ENCODE results near the gene PDE4C.
"Not testable (repeated sequence)": the region's sequence is repeated elsewhere in the genome, so short reads cannot be mapped to it uniquely, and the experiment has no call there.

Gene PDE4C

DNA sequence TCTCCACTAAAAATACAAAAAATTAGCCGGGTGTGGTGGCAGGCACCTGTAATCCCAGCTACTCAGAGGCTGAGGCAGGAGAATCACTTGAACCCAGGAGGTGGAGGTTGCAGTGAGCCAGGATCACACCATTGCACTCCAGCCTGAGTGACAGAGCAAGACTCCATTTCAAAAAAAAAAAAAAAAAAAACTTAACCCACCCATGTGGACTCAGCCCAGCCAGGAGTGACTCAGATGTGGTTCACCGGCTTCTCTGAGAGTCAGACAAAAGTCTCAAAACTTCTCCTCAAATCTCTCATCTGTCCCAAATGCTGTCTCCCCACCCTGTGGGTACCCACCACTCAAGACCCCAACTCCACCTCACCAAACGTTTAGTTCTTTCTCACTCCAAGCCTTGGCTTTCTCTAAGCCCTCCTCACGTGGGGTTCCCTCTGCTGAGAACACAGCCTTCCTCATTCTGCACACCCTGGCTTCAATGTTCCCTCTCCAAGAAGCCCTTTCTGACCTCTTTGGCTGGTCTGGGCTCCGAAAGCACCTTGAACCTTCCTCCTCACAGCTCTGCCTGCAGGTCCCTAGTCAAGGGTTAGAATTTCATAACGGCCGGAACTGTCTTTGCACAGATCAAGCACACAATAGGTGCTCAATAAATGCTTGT, 11.3 kb downstream of the PDE4C start:
- DNase-seq (ENCODE audit: low read depth): no peak
- TF ChIP-seq, protein P1, sequence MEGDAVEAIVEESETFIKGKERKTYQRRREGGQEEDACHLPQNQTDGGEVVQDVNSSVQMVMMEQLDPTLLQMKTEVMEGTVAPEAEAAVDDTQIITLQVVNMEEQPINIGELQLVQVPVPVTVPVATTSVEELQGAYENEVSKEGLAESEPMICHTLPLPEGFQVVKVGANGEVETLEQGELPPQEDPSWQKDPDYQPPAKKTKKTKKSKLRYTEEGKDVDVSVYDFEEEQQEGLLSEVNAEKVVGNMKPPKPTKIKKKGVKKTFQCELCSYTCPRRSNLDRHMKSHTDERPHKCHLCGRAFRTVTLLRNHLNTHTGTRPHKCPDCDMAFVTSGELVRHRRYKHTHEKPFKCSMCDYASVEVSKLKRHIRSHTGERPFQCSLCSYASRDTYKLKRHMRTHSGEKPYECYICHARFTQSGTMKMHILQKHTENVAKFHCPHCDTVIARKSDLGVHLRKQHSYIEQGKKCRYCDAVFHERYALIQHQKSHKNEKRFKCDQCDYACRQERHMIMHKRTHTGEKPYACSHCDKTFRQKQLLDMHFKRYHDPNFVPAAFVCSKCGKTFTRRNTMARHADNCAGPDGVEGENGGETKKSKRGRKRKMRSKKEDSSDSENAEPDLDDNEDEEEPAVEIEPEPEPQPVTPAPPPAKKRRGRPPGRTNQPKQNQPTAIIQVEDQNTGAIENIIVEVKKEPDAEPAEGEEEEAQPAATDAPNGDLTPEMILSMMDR (IDR thresholded peaks at IDR 0.05; ENCODE audit: low read depth, low read length, missing control alignments): no peak
- no peak overlapping the region for H3K4me3 ChIP-seq (ENCODE audit: low read depth, low read length)

DNA sequence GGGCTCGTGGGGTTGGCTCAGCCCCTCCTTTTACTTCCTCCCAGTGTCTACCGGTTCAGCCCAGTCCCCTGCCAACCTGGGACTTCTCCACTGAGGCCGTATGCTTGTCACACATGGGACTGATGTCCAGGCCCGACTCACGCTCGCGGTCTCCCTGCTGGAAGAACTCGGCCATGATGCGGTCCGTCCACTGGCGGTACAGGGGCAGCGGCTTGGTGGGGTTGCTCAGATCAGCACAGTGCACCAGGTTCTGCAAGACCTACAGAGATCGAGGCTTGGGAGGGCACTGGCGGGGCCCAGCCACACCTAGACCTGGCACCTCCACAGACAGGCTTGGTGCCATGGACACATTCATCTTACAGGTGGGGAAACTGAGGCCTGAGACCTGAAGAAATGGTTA, 14.6 kb downstream of the PDE4C start:
- no peak for DNase-seq (ENCODE audit: low read depth)
- H3K4me3 ChIP-seq (ENCODE audit: low read depth, low read length): no peak overlapping the region
- TF ChIP-seq, protein P1 (IDR thresholded peaks at IDR 0.05; ENCODE audit: low read depth, low read length, missing control alignments): no peak

DNA sequence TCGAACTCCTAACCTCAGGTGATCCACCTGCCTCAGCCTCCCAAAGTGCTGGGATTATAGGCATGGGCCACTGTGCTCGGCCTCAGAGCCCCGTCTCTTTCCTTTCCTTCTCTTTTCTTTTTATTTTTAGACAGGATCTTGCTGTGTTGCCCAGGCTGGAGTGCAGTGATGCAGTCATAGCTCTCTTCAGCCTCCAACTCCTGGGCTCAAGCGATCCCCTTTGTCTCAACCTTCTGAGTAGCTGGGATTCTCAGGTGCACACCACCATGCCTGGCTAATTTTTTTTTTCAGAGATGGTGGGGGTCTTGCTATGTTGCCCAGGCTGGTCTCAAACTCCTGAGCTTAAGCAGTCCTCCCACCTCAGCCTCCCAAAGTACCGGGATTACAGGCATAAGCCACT, 16.3 kb downstream of the PDE4C start:
- H3K4me3 ChIP-seq (ENCODE audit: low read depth, low read length); DNase-seq (ENCODE audit: low read depth): not testable (repeated sequence)

DNA sequence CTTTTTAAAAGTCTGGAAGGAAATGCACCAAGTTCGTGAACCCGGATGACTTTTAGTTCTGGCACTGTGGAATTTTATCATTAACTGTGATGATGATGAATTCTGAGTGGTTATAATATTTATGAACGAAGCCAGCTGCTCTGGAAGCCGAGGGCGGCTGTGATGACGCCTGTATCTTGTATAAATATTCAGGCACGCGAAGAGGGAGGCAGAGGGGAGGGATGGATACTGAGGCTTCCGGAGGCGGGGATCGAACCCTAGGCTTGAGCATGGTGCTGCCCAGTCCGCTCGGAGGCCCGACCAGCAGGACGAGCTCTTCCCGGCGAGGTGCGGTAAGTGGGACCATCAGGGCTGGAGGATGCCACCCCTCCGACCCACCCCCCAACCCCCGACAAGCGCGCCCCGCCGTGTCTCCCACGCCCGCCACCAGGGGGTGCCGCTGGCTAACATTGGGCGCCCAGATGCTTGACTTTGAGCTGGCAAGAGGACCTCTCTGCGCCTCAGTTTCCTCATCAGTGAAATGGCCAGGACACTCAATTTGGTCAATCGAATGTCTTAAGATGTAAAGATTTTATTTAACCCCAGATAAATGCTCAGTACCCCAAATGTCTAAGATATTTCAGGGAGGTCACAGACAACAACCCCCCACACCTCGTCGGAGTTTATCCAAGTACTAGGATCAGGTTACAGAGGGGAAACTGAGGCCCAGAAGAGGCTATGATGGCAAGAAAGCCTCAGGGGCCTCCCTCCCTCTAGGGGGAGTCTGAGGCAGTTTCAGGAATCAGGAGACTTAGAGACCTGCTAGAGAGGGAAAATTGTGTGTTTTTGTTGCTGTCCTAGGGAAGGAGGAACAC, 17.9 kb downstream of the PDE4C start:
- DNase-seq (ENCODE audit: low read depth): no peak
- TF ChIP-seq, protein P1 (IDR thresholded peaks at IDR 0.05; ENCODE audit: low read depth, low read length, missing control alignments): peak; percentile 67
- no peak overlapping the region for H3K4me3 ChIP-seq (ENCODE audit: low read depth, low read length)

DNA sequence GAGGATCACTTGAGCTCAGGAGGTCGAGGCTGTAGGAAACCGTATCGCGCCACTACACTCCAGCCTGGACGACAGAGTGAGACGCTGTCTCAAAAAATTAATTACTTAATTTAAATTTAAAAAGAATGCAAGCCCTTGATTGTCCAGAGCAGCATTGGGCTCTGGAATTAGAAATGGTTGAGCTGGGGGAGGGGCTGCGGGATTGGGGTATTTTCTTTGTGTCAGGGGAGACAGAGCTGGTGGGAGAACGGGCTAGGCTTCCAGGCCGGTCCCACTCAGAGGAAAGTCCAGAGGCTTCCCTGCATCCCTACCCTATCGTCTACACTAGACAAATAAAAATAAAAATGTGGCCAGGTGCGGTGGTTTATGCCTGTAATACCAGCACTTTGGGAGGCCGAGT, 20.2 kb downstream of the PDE4C start:
- TF ChIP-seq, protein P1 (IDR thresholded peaks at IDR 0.05; ENCODE audit: low read depth, low read length, missing control alignments): no peak
- no peak overlapping the region for H3K4me3 ChIP-seq (ENCODE audit: low read depth, low read length)
- no peak for DNase-seq (ENCODE audit: low read depth)

DNA sequence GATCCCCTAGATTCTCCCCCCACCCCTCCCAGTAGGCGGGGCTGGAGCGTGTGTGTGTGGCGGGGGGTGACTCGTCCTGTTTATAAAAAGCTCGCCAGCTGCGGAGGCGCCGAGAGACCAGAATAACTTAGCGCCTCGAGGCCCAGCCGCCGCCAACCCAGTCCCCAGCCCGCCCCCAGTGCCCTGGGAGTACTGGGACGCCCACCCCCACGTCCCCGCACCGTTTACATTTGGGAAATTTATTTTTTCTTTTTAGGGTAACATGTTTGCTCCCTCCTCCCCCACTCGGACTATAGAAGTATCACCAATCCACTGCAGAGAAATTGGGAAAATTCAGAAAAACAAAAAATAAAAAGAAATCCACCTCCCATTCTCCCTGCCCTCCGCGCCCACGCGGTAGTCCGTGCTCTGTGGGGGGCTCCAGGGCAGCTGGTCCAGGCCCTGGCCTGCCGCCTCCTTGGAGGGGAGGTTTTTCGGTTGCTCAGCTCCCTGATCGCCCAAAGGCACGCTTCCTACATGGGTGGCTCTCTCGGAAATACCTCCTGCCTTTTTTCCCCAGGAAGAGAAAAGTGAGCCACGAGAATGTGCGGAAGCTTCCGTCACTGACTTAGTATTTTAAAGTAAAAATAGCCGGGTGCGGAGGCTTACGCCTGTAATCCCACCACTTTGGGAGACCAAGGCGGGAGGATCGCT, 20.9 kb downstream of the PDE4C start:
- peak overlapping the region; percentile 76 for H3K4me3 ChIP-seq (ENCODE audit: low read depth, low read length)
- no peak for DNase-seq (ENCODE audit: low read depth)
- TF ChIP-seq, protein P1 (IDR thresholded peaks at IDR 0.05; ENCODE audit: low read depth, low read length, missing control alignments): no peak
